Astrocyte (in vitro differentiated cells and primary cell): ENCODE results near the gene NLRP4.

Source experiments
- EZH2 ChIP-seq: IDR thresholded peaks from 2 replicates; pipeline ENCODE4 v1.6.1; 2012; ENCODE audit warnings: mild to moderate bottlenecking, low read length, inconsistent platforms; ENCODE audit not compliant: insufficient read depth
- TF ChIP-seq, protein P1 (sequence below): IDR thresholded peaks from 2 replicates; pipeline ENCODE4 v1.5.1; 2011; ENCODE audit warnings: low read depth, mild to moderate bottlenecking, inconsistent platforms, low read length, moderate library complexity; ENCODE audit not compliant: insufficient read depth

DNA sequence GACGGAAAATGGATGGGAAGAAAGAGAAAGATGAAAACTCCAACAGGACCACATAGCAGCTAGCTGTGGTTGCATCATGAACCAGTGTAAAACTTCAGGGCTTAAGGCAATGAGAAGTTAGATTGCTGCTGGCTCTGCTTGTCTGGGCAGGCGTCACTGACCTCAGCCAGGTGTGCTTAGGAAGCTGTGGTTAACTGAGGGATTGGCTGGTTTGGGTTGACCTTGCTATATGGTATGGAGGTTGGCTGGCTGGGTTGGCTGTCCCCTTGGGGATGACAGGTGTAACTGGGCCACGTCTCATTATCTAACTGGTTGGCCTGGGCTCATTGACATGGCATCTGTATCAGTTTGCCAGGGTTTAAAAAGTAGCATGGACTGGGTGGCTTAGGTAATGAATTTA lies 40.9 kb downstream of the NLRP4 start:
- no peak for TF ChIP-seq EZH2
- TF ChIP-seq, protein P1, sequence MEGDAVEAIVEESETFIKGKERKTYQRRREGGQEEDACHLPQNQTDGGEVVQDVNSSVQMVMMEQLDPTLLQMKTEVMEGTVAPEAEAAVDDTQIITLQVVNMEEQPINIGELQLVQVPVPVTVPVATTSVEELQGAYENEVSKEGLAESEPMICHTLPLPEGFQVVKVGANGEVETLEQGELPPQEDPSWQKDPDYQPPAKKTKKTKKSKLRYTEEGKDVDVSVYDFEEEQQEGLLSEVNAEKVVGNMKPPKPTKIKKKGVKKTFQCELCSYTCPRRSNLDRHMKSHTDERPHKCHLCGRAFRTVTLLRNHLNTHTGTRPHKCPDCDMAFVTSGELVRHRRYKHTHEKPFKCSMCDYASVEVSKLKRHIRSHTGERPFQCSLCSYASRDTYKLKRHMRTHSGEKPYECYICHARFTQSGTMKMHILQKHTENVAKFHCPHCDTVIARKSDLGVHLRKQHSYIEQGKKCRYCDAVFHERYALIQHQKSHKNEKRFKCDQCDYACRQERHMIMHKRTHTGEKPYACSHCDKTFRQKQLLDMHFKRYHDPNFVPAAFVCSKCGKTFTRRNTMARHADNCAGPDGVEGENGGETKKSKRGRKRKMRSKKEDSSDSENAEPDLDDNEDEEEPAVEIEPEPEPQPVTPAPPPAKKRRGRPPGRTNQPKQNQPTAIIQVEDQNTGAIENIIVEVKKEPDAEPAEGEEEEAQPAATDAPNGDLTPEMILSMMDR: no peak
